HepG2 (cell line): ENCODE measurements around the gene AURKA. TPM values are rescaled to one million over a fixed set of nuclear protein-coding genes. Genes with fewer than 3 reads are reported as not detected.

Experiments used
- BHLHE40 ChIP-seq: IDR thresholded peaks from 2 replicates; pipeline ENCODE4 v1.6.1; 2011; ENCODE audit warnings: low read length, improper control_type of control experiment
- CAMTA2 ChIP-seq: sonication (generic); formaldehyde crosslinking; IDR thresholded peaks from 2 replicates; pipeline ENCODE4 v1.4.0; 2020; ENCODE audit warnings: mild to moderate bottlenecking, missing genetic modification reagents, borderline replicate concordance
- FOXA3 ChIP-seq: IDR thresholded peaks from 2 replicates; pipeline ENCODE4 v1.6.1; 2016; ENCODE audit warnings: missing genetic modification reagents, missing compliant biosample characterization
- HNF4A ChIP-seq: sonication (generic); formaldehyde crosslinking; IDR thresholded peaks from 2 replicates; pipeline ENCODE4 v1.4.0; 2020; ENCODE audit warnings: missing genetic modification reagents
- IKZF1 ChIP-seq: fragments of 450-650 bp; IDR thresholded peaks from 2 replicates; pipeline ENCODE4 v1.7.1; 2016
- MBNL3 ChIP-seq: fragments of 250-450 bp; sonication (Bioruptor Pico); conservative IDR thresholded peaks from 2 replicates; pipeline ENCODE4 v1.8.0; 2022; ENCODE audit warnings: mild to moderate bottlenecking, inconsistent platforms
- MLLT10 ChIP-seq: sonication (generic); formaldehyde crosslinking; IDR thresholded peaks from 2 replicates; pipeline ENCODE4 v1.4.0; 2020; ENCODE audit warnings: missing genetic modification reagents
- NFE2 ChIP-seq: sonication (generic); formaldehyde crosslinking; IDR thresholded peaks from 2 replicates; pipeline ENCODE4 v1.4.0; 2020; ENCODE audit warnings: missing genetic modification reagents
- NFIC ChIP-seq: IDR thresholded peaks from 2 replicates; pipeline ENCODE4 v1.6.1; 2012; ENCODE audit warnings: mild to moderate bottlenecking, low read length, inconsistent platforms
- PHB2 ChIP-seq: fragments of 450-650 bp; IDR thresholded peaks from 2 replicates; pipeline ENCODE4 v1.6.1; 2018; ENCODE audit not compliant: partially characterized antibody
- RCOR2 ChIP-seq: IDR thresholded peaks from 2 replicates; pipeline ENCODE4 v1.6.1; 2016; ENCODE audit warnings: missing biosample characterization, missing genetic modification reagents
- SNAI1 ChIP-seq: sonication (generic); formaldehyde crosslinking; IDR thresholded peaks from 2 replicates; pipeline ENCODE4 v1.5.0; 2020; ENCODE audit warnings: mild to moderate bottlenecking, missing genetic modification reagents, borderline replicate concordance
- SOX6 ChIP-seq, 2 experiments: fragments of 450-650 bp in 1 of 2; sonication (generic) in 1 of 2; formaldehyde crosslinking in 1 of 2; IDR thresholded peaks; 2 replicates each; pipeline versions ENCODE4 v1.4.0 to v1.6.1; 2017 to 2020; ENCODE audit warnings: antibody characterized with exemption in 1 of 2, mild to moderate bottlenecking in 1 of 2, missing genetic modification reagents in 1 of 2
- YEATS2 ChIP-seq: sonication (generic); formaldehyde crosslinking; IDR thresholded peaks from 2 replicates; pipeline ENCODE4 v1.4.0; 2020; ENCODE audit warnings: missing genetic modification reagents, borderline replicate concordance
- ZFP36L2 ChIP-seq: sonication (generic); formaldehyde crosslinking; IDR thresholded peaks from 2 replicates; pipeline ENCODE4 v1.4.0; 2020; ENCODE audit warnings: missing genetic modification reagents
- ZNF292 ChIP-seq: sonication (generic); formaldehyde crosslinking; IDR thresholded peaks from 2 replicates; pipeline ENCODE4 v1.8.1; 2022; ENCODE audit warnings: mild to moderate bottlenecking, low read depth, missing genetic modification reagents, borderline replicate concordance
- ZNF549 ChIP-seq: sonication (generic); formaldehyde crosslinking; IDR thresholded peaks from 2 replicates; pipeline ENCODE4 v1.5.0; 2020; ENCODE audit warnings: missing genetic modification reagents
- ZNF768 ChIP-seq: sonication (generic); formaldehyde crosslinking; IDR thresholded peaks from 2 replicates; pipeline ENCODE4 v1.4.0; 2020; ENCODE audit warnings: missing genetic modification reagents
- ZNF788 ChIP-seq: sonication (generic); formaldehyde crosslinking; IDR thresholded peaks from 2 replicates; pipeline ENCODE4 v1.5.0; 2020; ENCODE audit warnings: mild to moderate bottlenecking, missing genetic modification reagents, borderline replicate concordance
- ZSCAN30 ChIP-seq: sonication (generic); formaldehyde crosslinking; IDR thresholded peaks from 2 replicates; pipeline ENCODE4 v1.5.0; 2020; ENCODE audit warnings: mild to moderate bottlenecking, missing genetic modification reagents
- polyA plus RNA-seq, 8 experiments: library from polyadenylated mRNA; depleted of rRNA in 3 of 8; stranded (reverse) in 7 of 8; unstranded in 1 of 8; fragments of >200 nt; fragmentation: Illumina TruSeq in 4 of 8; extraction: Trizol in 4 of 8; gene quantifications; 2 replicates each; pipeline versions ENCODE4 v1.2.1 to v1.2.3, GENCODE V29; 2011 to 2016; ENCODE audit warnings: low read depth in 4 of 8, missing spikeins in 1 of 8, mixed read lengths in 1 of 8; ENCODE audit not compliant: insufficient read depth in 1 of 8
- total RNA-seq, 5 experiments: library from RNA; depleted of rRNA; stranded (reverse); fragments of >200 nt; fragmentation: Illumina TruSeq; extraction: Trizol; gene quantifications; 2 replicates each; pipeline ENCODE4 v1.2.3, GENCODE V29; 2016; ENCODE audit warnings: low read depth in 1 of 5
- TF ChIP-seq, protein P1 (sequence below): sonication (generic); formaldehyde crosslinking; IDR thresholded peaks from 2 replicates; pipeline ENCODE4 v1.4.0; 2020; ENCODE audit warnings: mild to moderate bottlenecking, missing genetic modification reagents, borderline replicate concordance
- TF ChIP-seq, protein P2 (sequence below): sonication (generic); formaldehyde crosslinking; IDR thresholded peaks from 2 replicates; pipeline ENCODE4 v1.4.0; 2020; ENCODE audit warnings: mild to moderate bottlenecking, missing genetic modification reagents
- TF ChIP-seq, protein P3 (sequence below): sonication (generic); formaldehyde crosslinking; IDR thresholded peaks from 2 replicates; pipeline ENCODE4 v1.4.0; 2020; ENCODE audit warnings: missing genetic modification reagents
- TF ChIP-seq, protein P4 (sequence below): IDR thresholded peaks from 2 replicates; pipeline ENCODE4 v1.6.1; 2016; ENCODE audit warnings: control low read depth
- TF ChIP-seq, protein P5 (sequence below): sonication (generic); formaldehyde crosslinking; conservative IDR thresholded peaks from 2 replicates; pipeline ENCODE4 v1.4.0; 2020; ENCODE audit warnings: missing genetic modification reagents
- TF ChIP-seq, protein P6 (sequence below): sonication (generic); formaldehyde crosslinking; IDR thresholded peaks from 2 replicates; pipeline ENCODE4 v1.8.1; 2023; ENCODE audit warnings: mild to moderate bottlenecking, missing genetic modification reagents

AURKA gene
- total and polyA plus RNA-seq, 2 of the 13 experiments (the other 11 are each of a cell fraction or from before 2014, with no cell fraction given) = 96.4 to 224 TPM

DNA sequence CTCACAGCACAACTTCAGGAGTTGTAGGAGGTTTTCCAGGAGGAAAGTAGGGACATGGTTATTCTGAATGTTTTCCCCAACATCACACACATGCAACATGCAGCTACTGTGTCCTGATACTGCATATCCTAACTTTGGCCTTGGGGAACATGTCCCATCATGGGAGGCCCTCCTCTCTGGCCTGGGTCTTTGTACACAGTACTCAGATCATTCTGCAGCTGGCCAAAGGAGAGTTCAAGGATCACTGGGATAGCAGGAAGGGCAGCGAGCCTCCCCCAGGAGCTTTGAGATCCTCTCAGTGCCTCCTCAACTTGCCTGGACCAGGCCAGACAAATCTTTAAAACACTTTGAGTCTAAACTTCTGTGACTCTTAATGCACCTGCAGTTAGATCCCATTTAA is 32.9 kb upstream of the AURKA start (continued):
- TF ChIP-seq, protein P1, sequence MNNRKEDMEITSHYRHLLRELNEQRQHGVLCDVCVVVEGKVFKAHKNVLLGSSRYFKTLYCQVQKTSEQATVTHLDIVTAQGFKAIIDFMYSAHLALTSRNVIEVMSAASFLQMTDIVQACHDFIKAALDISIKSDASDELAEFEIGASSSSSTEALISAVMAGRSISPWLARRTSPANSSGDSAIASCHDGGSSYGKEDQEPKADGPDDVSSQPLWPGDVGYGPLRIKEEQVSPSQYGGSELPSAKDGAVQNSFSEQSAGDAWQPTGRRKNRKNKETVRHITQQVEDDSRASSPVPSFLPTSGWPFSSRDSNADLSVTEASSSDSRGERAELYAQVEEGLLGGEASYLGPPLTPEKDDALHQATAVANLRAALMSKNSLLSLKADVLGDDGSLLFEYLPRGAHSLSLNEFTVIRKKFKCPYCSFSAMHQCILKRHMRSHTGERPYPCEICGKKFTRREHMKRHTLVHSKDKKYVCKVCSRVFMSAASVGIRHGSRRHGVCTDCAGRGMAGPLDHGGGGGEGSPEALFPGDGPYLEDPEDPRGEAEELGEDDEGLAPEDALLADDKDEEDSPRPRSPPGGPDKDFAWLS = no peak
- TF ChIP-seq ZNF549 (CRISPR knock-in tag) (no peak), CAMTA2 (no peak), YEATS2 (CRISPR knock-in tag) (no peak), ZNF788 (CRISPR knock-in tag) (peak; percentile 18; the same call in 1 of the 2 replicates), ZNF768 (no peak), NFIC (no peak), SNAI1 (CRISPR knock-in tag) (no peak), ZNF292 (peak; percentile 27; the same call in 1 of the 2 replicates), ZSCAN30 (no peak), IKZF1 (no peak), ZFP36L2 (no peak), SOX6 (IDR thresholded peaks at IDR 0.05) (no peak), SOX6 (CRISPR knock-in tag; IDR thresholded peaks at IDR 0.05) (no peak), NFE2 (no peak), HNF4A (CRISPR knock-in tag) (peak; percentile 85), RCOR2 (CRISPR knock-in tag) (no peak), FOXA3 (CRISPR knock-in tag) (0 out of 2 replicates have a peak, but pooled peaks have one; percentile 25), BHLHE40 (no peak), MLLT10 (CRISPR knock-in tag) (no peak), PHB2 (no peak), MBNL3 (CRISPR knock-in tag) (no peak)
- TF ChIP-seq, protein P2, sequence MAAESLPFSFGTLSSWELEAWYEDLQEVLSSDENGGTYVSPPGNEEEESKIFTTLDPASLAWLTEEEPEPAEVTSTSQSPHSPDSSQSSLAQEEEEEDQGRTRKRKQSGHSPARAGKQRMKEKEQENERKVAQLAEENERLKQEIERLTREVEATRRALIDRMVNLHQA (CRISPR knock-in tag) = no peak
- TF ChIP-seq, protein P3, sequence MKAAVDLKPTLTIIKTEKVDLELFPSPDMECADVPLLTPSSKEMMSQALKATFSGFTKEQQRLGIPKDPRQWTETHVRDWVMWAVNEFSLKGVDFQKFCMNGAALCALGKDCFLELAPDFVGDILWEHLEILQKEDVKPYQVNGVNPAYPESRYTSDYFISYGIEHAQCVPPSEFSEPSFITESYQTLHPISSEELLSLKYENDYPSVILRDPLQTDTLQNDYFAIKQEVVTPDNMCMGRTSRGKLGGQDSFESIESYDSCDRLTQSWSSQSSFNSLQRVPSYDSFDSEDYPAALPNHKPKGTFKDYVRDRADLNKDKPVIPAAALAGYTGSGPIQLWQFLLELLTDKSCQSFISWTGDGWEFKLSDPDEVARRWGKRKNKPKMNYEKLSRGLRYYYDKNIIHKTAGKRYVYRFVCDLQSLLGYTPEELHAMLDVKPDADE (CRISPR knock-in tag) = no peak
- TF ChIP-seq, protein P4, sequence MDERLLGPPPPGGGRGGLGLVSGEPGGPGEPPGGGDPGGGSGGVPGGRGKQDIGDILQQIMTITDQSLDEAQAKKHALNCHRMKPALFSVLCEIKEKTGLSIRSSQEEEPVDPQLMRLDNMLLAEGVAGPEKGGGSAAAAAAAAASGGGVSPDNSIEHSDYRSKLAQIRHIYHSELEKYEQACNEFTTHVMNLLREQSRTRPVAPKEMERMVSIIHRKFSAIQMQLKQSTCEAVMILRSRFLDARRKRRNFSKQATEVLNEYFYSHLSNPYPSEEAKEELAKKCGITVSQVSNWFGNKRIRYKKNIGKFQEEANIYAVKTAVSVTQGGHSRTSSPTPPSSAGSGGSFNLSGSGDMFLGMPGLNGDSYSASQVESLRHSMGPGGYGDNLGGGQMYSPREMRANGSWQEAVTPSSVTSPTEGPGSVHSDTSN (CRISPR knock-in tag) = no peak
- TF ChIP-seq, protein P5, sequence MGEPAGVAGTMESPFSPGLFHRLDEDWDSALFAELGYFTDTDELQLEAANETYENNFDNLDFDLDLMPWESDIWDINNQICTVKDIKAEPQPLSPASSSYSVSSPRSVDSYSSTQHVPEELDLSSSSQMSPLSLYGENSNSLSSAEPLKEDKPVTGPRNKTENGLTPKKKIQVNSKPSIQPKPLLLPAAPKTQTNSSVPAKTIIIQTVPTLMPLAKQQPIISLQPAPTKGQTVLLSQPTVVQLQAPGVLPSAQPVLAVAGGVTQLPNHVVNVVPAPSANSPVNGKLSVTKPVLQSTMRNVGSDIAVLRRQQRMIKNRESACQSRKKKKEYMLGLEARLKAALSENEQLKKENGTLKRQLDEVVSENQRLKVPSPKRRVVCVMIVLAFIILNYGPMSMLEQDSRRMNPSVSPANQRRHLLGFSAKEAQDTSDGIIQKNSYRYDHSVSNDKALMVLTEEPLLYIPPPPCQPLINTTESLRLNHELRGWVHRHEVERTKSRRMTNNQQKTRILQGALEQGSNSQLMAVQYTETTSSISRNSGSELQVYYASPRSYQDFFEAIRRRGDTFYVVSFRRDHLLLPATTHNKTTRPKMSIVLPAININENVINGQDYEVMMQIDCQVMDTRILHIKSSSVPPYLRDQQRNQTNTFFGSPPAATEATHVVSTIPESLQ (CRISPR knock-in tag) = no peak
- TF ChIP-seq, protein P6, sequence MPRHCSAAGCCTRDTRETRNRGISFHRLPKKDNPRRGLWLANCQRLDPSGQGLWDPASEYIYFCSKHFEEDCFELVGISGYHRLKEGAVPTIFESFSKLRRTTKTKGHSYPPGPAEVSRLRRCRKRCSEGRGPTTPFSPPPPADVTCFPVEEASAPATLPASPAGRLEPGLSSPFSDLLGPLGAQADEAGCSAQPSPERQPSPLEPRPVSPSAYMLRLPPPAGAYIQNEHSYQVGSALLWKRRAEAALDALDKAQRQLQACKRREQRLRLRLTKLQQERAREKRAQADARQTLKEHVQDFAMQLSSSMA (CRISPR knock-in tag) = no peak
